CD4-positive, CD25-positive, alpha-beta regulatory T cell (primary cell): ENCODE measurements around the gene PPY. TPM values are rescaled to one million over a fixed set of nuclear protein-coding genes. Genes with fewer than 3 reads are reported as not detected.

ENCODE experiments used
- ATAC-seq, 2 donors: fragments of 150-1000 bp; cut with Tn5 transposase; one replicate each; pipeline ENCODE4 v1.10.0; 2021; ENCODE audit warnings: low read depth in 2 of 2, moderate number of reproducible peaks in 2 of 2, moderate library complexity in 1 of 2
- DNase-seq, 3 donors: peaks; one replicate each; pipeline versions ENCODE4 v3.0.0 to v3.0.0-alpha.2; 2012 to 2022; ENCODE audit warnings: mixed read lengths in 1 of 3
- H3K27ac ChIP-seq: one replicate; pipeline ENCODE4 v1.7.0; 2013; ENCODE audit warnings: mild to moderate bottlenecking, low read length; ENCODE audit not compliant: insufficient read depth, poor library complexity, severe bottlenecking
- H3K27me3 ChIP-seq: one replicate; pipeline ENCODE4 v1.7.0; 2013; ENCODE audit warnings: low read length; ENCODE audit not compliant: control insufficient read depth, insufficient read depth
- H3K36me3 ChIP-seq: one replicate; pipeline ENCODE4 v1.7.0; 2013; ENCODE audit warnings: mild to moderate bottlenecking, low read length, moderate library complexity; ENCODE audit not compliant: control insufficient read depth, insufficient read depth
- H3K4me1 ChIP-seq: 2 replicates; pipeline ENCODE4 v1.7.0; 2013; ENCODE audit warnings: mild to moderate bottlenecking, low read length; ENCODE audit not compliant: insufficient read depth, control insufficient read depth, poor library complexity, severe bottlenecking
- H3K4me3 ChIP-seq: one replicate; pipeline ENCODE4 v1.7.0; 2013; ENCODE audit warnings: low read depth, mild to moderate bottlenecking, low read length, moderate library complexity
- H3K9me3 ChIP-seq, 2 experiments: 1 replicate in 1 of 2; 2 replicates in 1 of 2; pipeline ENCODE4 v1.7.0; 2013; ENCODE audit warnings: low read length in 2 of 2, mild to moderate bottlenecking in 1 of 2, moderate library complexity in 1 of 2; ENCODE audit not compliant: control insufficient read depth in 2 of 2
- H3K27ac Mint-ChIP-seq, 3 donors: one replicate each; pipeline ENCODE4 v1.8.0; 2020 to 2022; ENCODE audit warnings: mild to moderate bottlenecking in 3 of 3, mixed read lengths in 3 of 3, moderate library complexity in 2 of 3
- H3K27me3 Mint-ChIP-seq: one replicate; pipeline ENCODE4 v1.8.0; 2022; ENCODE audit warnings: mild to moderate bottlenecking, mixed read lengths
- H3K36me3 Mint-ChIP-seq: one replicate; pipeline ENCODE4 v1.8.0; 2020; ENCODE audit warnings: mixed read lengths
- H3K4me1 Mint-ChIP-seq, 4 donors: one replicate each; pipeline ENCODE4 v1.8.0; 2020 to 2022; ENCODE audit warnings: mixed read lengths in 4 of 4, mild to moderate bottlenecking in 1 of 4
- H3K4me3 Mint-ChIP-seq, 4 donors: one replicate each; pipeline ENCODE4 v1.8.0; 2020 to 2022; ENCODE audit warnings: mild to moderate bottlenecking in 4 of 4, mixed read lengths in 4 of 4, moderate library complexity in 3 of 4
- H3K9me3 Mint-ChIP-seq, 7 donors: one replicate each; pipeline ENCODE4 v1.8.0; 2020 to 2022; ENCODE audit warnings: mixed read lengths in 7 of 7, mild to moderate bottlenecking in 3 of 7, moderate library complexity in 2 of 7
- polyA plus RNA-seq, 4 donors: library from polyadenylated mRNA; unstranded; fragments of 300-500 nt; fragmentation: Illumina TruSeq; gene quantifications; one replicate each; pipeline ENCODE4 v1.2.3, GENCODE V29; 2021
- total RNA-seq: library from RNA; stranded (reverse); gene quantifications from one replicate; pipeline ENCODE4 v1.2.3, GENCODE V29; 2022

The PPY gene, protein sequence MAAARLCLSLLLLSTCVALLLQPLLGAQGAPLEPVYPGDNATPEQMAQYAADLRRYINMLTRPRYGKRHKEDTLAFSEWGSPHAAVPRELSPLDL
- total RNA-seq (not detected), polyA plus RNA-seq (not detected)

DNA sequence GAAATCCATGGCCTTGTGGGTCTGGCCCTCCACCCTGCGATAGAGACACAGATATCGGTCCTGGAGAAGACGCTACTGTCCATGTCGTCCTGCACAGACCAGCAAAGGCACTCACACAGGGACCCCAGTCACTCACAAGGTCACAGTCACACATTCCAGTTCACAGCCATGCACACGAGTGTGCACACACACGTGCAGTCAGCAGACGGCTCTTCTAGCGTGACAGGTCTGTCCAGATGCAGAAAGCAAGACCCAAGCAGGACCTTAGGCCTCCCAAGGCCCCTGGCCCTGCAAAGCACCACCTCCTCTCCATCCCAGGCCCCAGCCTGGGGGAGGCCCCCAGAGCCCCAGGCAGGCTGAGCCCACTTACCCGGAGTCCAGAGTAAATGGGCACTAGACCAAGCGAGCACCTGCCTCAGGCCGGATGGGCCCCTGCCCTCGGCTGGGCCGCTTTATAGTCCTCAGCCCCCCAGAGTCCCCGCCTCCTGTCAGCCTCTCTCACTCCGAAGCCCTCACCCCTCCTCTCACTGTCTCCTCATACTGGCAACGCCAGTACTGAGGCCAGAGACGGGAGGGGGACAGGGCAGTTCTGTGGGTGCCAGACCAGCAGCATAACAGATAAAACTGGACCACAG lies at the start of gene PPY:
TSS of gene PPY (minus strand) at position 426 of the 635 bp plus-strand sequence. CDS start 822 bp downstream, outside the sequence.
- no peak within 1 kb of the TSS for H3K27ac Mint-ChIP-seq
- H3K27me3 Mint-ChIP-seq, result peaks cover 20% of the 10 kb centered on the region

DNA sequence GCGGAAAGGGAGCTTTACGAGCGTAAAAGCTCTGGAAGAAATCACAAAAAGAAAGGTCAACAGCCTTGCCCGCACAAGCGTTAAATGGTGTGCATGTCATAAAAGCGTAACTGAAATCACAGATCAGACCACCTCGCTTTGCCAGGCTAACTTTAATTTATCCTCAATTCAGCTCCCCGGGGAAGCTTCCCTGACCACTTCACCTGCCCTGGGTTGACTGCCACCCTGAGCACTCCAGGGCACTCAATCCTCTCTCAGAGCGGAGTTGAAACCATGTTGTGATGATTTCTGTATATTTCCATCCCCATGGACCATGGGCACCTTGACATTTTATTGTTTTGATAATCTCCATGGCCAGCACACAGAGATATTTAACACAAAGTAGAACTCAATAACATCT lies 46.0 kb upstream of the PPY start:
- Histone ChIP-seq H3K4me1 (peaks cover 7% of the 10 kb centered on the region), H3K27ac (no peak overlapping the region), H3K9me3 (no peaks in the 10 kb centered on the region), H3K27me3 (peaks cover 12% of the 10 kb centered on the region), H3K36me3 (no peaks in the 10 kb centered on the region), H3K4me3 (no peak overlapping the region)
- peaks cover 0 to 7% (median 0%) of the 10 kb centered on the region in 4 donors for H3K4me1 Mint-ChIP-seq
- H3K36me3 Mint-ChIP-seq, result no peaks in the 10 kb centered on the region
- ATAC-seq, result no peak
- H3K27ac Mint-ChIP-seq, result no peak overlapping the region
- no peaks in the 10 kb centered on the region for H3K9me3 Mint-ChIP-seq
- DNase-seq, result no peak
- H3K4me3 Mint-ChIP-seq, result no peak overlapping the region
- H3K27me3 Mint-ChIP-seq, result peaks cover 49% of the 10 kb centered on the region

More for the DNA sequence above, at the start of gene PPY:
- Histone ChIP-seq H3K36me3 (no peaks in the 10 kb centered on the region), H3K27ac (no peak within 1 kb of the TSS), H3K4me1 (peaks cover 11% of the 10 kb centered on the region), H3K9me3 (no peaks in the 10 kb centered on the region), H3K4me3 (no peak within 1 kb of the TSS), H3K27me3 (peaks cover 3% of the 10 kb centered on the region)
- Mint-ChIP-seq H3K9me3 (no peaks in the 10 kb centered on the region), H3K4me1 (peaks cover 0 to 16% (median 6%) of the 10 kb centered on the region in 4 donors), H3K4me3 (no peak within 1 kb of the TSS), H3K36me3 (no peaks in the 10 kb centered on the region)
- DNase-seq (no peak), ATAC-seq (no peak)

DNA sequence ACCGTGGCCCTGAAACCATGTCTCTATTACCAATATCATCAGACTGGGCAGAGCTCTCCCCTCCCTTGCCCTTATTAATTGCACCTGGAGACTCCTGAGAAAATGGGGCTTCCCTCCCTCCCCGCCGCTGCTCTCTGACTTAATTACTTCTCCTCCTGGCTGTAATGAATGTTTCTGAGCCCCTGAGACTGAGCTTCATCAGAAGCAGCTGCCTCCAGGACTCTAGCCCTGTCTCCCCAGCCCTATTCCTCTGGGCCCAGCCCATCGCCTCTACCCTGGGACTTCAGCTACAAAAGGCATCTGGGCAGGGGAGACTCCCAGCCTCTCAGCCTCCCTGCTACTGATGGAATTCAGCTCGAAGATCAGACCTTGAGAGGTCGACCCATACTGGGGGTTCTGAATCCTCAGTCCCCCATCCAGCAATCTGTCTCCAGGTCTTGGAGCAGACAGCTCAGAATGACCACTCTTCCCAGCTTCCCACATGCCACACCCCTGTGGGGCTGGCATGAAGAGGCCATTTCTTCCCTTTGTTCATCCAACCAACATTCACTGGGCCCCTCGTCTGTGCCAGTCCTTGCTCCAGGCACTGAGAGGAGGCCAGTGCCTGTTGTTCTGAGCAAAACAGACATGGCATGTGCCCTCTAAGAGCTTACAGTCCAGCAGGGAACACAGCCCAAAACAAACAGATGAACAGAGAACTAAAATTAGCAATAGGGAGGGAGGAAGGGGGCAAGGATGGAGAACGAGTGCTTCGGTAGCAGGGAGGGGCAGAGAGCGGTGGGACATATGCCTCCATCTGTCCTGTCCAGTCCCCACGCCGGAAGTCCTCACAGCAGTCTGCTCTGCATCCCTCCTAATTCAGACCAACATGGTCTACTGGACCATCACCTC lies 45.1 kb upstream of the PPY start:
- Mint-ChIP-seq H3K9me3 (no peaks in the 10 kb centered on the region), H3K36me3 (no peaks in the 10 kb centered on the region), H3K4me1 (peaks cover 0 to 10% (median 0%) of the 10 kb centered on the region in 4 donors), H3K27me3 (peaks cover 53% of the 10 kb centered on the region), H3K27ac (peak overlapping the region in 1 of 3 donors; percentile 68), H3K4me3 (no peak overlapping the region)
- no peak for DNase-seq
- Histone ChIP-seq H3K36me3 (no peaks in the 10 kb centered on the region), H3K27me3 (peaks cover 15% of the 10 kb centered on the region), H3K9me3 (no peaks in the 10 kb centered on the region), H3K27ac (no peak overlapping the region), H3K4me3 (no peak overlapping the region), H3K4me1 (peaks cover 7% of the 10 kb centered on the region)
- no peak for ATAC-seq

DNA sequence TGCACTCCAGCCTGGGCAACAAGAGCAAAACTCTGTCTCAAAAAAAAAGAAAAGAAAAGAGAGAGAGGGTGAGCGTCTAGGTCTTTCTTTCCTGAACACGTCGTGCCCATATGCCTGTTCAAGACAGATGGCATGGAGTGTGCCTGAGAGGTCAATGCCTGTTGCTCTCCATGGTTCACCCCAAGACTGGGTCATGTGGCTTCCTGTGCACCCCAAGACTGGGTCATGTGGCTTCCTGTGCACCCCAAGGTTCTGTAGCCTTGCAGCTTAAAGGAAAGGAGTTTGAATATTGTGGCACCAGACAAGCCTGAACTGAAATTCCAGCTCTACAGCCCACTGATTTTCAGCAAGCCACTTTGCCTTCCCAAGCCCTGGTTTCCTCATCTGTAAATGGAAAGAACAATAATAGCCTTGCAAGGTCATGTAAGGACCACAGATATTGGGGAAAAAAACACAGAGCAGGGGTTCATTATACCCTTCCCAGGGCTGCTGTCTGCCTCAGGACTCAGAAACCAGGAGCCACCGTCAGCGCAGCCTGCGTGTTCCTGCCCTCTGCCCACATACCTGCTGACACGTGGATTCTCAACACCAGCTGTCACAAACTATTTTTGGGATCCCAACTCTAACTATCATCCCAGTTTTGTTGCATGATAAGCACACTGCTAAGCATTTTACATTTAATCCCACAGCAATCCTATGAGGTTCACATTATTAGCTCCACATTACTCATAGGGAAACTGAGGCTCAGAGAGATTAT lies 44.1 kb upstream of the PPY start:
- H3K4me1 ChIP-seq, result peaks cover 7% of the 10 kb centered on the region
- Mint-ChIP-seq H3K27me3 (peaks cover 61% of the 10 kb centered on the region), H3K4me3 (no peak overlapping the region), H3K27ac (no peak overlapping the region), H3K36me3 (no peaks in the 10 kb centered on the region), H3K9me3 (peaks cover 0 to 1% (median 0%) of the 10 kb centered on the region in 7 donors), H3K4me1 (peaks cover 0 to 12% (median 0%) of the 10 kb centered on the region in 4 donors)
- DNase-seq (no peak), ATAC-seq (peak in 1 of 2 donors; percentile 37)
- no peaks in the 10 kb centered on the region for H3K9me3 ChIP-seq
- no peak overlapping the region for H3K27ac ChIP-seq
- no peaks in the 10 kb centered on the region for H3K36me3 ChIP-seq
- no peak overlapping the region for H3K4me3 ChIP-seq
- peaks cover 21% of the 10 kb centered on the region for H3K27me3 ChIP-seq

DNA sequence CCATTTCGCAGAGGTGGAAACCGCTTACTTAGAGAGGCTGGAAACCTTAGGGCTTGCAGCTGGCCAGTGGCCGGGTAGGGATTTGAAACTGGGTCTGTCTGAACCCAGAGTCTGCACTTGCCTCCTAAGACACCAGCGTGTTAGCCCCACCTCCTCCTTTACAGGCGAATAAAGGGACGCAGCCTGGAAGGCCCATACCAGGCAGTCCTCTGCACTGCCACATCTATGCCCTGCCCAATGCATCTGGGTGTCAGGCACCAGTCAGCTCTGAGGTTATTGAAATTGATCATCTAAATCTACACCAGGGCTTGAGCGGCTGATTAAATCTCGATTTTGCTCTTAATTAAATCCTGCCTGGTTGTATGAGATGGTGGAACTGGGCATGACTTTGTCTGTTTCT lies 42.2 kb upstream of the PPY start:
- ATAC-seq, result no peak
- no peaks in the 10 kb centered on the region for H3K9me3 ChIP-seq
- H3K9me3 Mint-ChIP-seq, result peaks cover 0 to 1% (median 0%) of the 10 kb centered on the region in 7 donors

DNA sequence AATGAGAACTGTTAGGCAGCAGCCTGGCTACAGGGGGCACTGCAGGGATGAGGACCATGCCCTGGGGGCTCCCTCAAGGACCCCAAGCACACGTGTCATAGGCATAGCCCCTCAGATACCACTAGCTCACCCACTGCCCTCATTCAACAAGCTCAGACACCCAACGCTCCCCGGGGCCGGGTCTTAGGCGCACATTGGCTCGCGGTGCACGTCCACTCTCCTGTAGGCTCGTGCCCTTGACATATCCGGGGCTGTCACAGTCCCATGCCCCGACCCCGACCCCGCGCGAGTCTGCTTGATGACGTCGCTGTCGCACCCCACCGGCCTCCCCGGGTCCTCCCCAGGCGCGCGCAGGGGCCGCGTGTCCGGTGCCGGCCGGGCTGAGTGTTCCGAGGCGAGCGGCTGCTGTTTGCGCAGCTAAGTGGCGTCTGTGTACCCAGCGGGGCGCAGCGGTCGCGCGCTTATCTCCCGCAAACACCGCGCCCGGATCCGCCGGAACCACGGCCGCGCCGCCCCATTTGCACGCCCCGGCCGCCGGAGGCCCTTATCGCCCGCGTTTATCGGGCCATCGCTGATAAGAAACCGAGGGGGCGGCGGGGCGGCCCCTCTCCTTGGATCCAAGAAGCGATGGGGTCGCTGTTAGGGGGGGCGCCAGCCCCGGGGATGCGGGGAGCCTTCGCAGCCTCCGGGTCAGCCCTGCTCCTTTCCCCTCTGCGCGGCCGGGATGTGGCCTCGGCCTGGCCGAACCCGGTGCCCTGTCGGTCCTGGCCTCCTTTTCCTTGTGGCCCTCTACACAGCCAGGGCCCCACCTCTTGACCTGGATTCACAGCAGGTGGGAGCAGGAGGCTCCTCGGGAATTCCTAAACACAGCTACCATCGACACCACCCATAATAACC lies 41.5 kb upstream of the PPY start:
- H3K27ac Mint-ChIP-seq, result no peak overlapping the region
- H3K4me3 Mint-ChIP-seq, result peak overlapping the region in 2 of 4 donors; percentile 26 to 60
- H3K36me3 Mint-ChIP-seq, result no peaks in the 10 kb centered on the region
- H3K4me3 ChIP-seq, result no peak overlapping the region
- peaks cover 63% of the 10 kb centered on the region for H3K27me3 Mint-ChIP-seq
- no peak overlapping the region for H3K27ac ChIP-seq
- H3K4me1 ChIP-seq, result peaks cover 7% of the 10 kb centered on the region
- H3K9me3 Mint-ChIP-seq, result peaks cover 0 to 1% (median 0%) of the 10 kb centered on the region in 7 donors
- peaks cover 0 to 12% (median 0%) of the 10 kb centered on the region in 4 donors for H3K4me1 Mint-ChIP-seq
- no peaks in the 10 kb centered on the region for H3K36me3 ChIP-seq
- ATAC-seq (peak in 1 of 2 donors; percentile 25), DNase-seq (peak in 1 of 3 donors; percentile 26)
- peaks cover 23% of the 10 kb centered on the region for H3K27me3 ChIP-seq
- no peaks in the 10 kb centered on the region for H3K9me3 ChIP-seq

More for the DNA sequence above, 42.2 kb upstream of the PPY start:
- H3K4me3 ChIP-seq, result no peak overlapping the region
- no peaks in the 10 kb centered on the region for H3K36me3 ChIP-seq
- H3K27me3 ChIP-seq, result peaks cover 23% of the 10 kb centered on the region
- Mint-ChIP-seq H3K27ac (no peak overlapping the region), H3K27me3 (peaks cover 63% of the 10 kb centered on the region), H3K4me1 (peaks cover 0 to 12% (median 0%) of the 10 kb centered on the region in 4 donors), H3K36me3 (no peaks in the 10 kb centered on the region), H3K4me3 (peak overlapping the region in 1 of 4 donors; percentile 60)
- no peak overlapping the region for H3K27ac ChIP-seq
- H3K4me1 ChIP-seq, result peaks cover 7% of the 10 kb centered on the region
- DNase-seq, result no peak
